ENCODE data around the gene TRIM40. TPM values are rescaled to one million over a fixed set of nuclear protein-coding genes. Genes with fewer than 3 reads are reported as not detected.

Gene TRIM40
- total and polyA plus RNA-seq, 2 of the 13 experiments (the other 11 are each of a cell fraction or from before 2014, with no cell fraction given), result 0.58 TPM; not detected in 1

- TF ChIP-seq MAX (IDR thresholded peaks at IDR 0.05) (peak; percentile 57), MED8 (CRISPR knock-in tag; IDR thresholded peaks at IDR 0.05; ENCODE audit: insufficient replicate concordance) (peak; percentile 57), PBX2 (CRISPR knock-in tag; IDR thresholded peaks at IDR 0.05) (peak; percentile 43; the same call in 1 of the 2 replicates), ZBTB2 (CRISPR knock-in tag; IDR thresholded peaks at IDR 0.05; ENCODE audit: low read depth) (peak; percentile 38; the same call in 1 of the 2 replicates), ZNF619 (CRISPR knock-in tag; IDR thresholded peaks at IDR 0.05) (peak; percentile 90), CREBL2 (CRISPR knock-in tag; IDR thresholded peaks at IDR 0.05; ENCODE audit: borderline replicate concordance) (0 out of 2 replicates have a peak, but pooled peaks have one; percentile 73), ZNF253 (CRISPR knock-in tag; IDR thresholded peaks at IDR 0.05; ENCODE audit: borderline replicate concordance) (peak; percentile 87; the same call in 1 of the 2 replicates), ZNF18 (CRISPR knock-in tag; IDR thresholded peaks at IDR 0.05; ENCODE audit: insufficient replicate concordance) (peak; percentile 93), JUNB (CRISPR knock-in tag; IDR thresholded peaks at IDR 0.05; ENCODE audit: borderline replicate concordance) (no peak), MNT (IDR thresholded peaks at IDR 0.05) (peak; percentile 36; the same call in 1 of the 2 replicates), ZKSCAN5 (CRISPR knock-in tag; IDR thresholded peaks at IDR 0.05) (peak; percentile 67; the same call in 1 of the 2 replicates), AKNA (CRISPR knock-in tag; IDR thresholded peaks at IDR 0.05; ENCODE audit: borderline replicate concordance) (no peak), NKX3-1 (CRISPR knock-in tag; IDR thresholded peaks at IDR 0.05) (no peak), PBX3 (CRISPR knock-in tag; IDR thresholded peaks at IDR 0.05; ENCODE audit: borderline replicate concordance) (no peak)
Observed at GRCh38 chr6:30163090-30163917, 27.4 kb downstream of the TRIM40 start, which contains the start of gene TRIM15 (continued).

All from HepG2 (cell line).